Thyroid gland (tissue), 4 donors: ENCODE results near the gene SPARC.

Experiments
- POLR2A ChIP-seq, 2 donors: fragments of 450-650 bp; IDR thresholded peaks; one replicate each; pipeline ENCODE4 v1.6.1; 2017; ENCODE audit warnings: antibody characterized with exemption in 2 of 2, mild to moderate bottlenecking in 2 of 2, moderate library complexity in 1 of 2
- TF ChIP-seq, protein P1 (sequence below), 6 experiments: fragments of 200-600 bp in 3 of 6; fragments of 450-650 bp in 3 of 6; sonication (generic) in 3 of 6; IDR thresholded peaks; one replicate each; pipeline ENCODE4 v1.5.1; 2016 to 2019; ENCODE audit warnings: antibody characterized with exemption in 6 of 6, mild to moderate bottlenecking in 2 of 6, inconsistent platforms in 1 of 6, moderate library complexity in 1 of 6

GRCh38 chr5:151614565-151614964 lies 72.2 kb downstream of the SPARC start:
- TF ChIP-seq, protein P1, sequence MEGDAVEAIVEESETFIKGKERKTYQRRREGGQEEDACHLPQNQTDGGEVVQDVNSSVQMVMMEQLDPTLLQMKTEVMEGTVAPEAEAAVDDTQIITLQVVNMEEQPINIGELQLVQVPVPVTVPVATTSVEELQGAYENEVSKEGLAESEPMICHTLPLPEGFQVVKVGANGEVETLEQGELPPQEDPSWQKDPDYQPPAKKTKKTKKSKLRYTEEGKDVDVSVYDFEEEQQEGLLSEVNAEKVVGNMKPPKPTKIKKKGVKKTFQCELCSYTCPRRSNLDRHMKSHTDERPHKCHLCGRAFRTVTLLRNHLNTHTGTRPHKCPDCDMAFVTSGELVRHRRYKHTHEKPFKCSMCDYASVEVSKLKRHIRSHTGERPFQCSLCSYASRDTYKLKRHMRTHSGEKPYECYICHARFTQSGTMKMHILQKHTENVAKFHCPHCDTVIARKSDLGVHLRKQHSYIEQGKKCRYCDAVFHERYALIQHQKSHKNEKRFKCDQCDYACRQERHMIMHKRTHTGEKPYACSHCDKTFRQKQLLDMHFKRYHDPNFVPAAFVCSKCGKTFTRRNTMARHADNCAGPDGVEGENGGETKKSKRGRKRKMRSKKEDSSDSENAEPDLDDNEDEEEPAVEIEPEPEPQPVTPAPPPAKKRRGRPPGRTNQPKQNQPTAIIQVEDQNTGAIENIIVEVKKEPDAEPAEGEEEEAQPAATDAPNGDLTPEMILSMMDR (IDR thresholded peaks at IDR 0.05): no peak
- no peak for TF ChIP-seq POLR2A (IDR thresholded peaks at IDR 0.05)
